Psoas muscle (tissue), 8 donors: Measurements from ENCODE around the gene DZIP1L. TPM values are rescaled to one million over a fixed set of nuclear protein-coding genes. Genes with fewer than 3 reads are reported as not detected.
A peak's percentile ranks its signal among the peaks of the same experiment; 100 is the strongest.

Source experiments
- ATAC-seq, 4 donors: fragments of 200-7000 bp; cut with Tn5 transposase; one replicate each; pipeline ENCODE4 v1.9.1; 2020; ENCODE audit warnings: moderate library complexity in 3 of 4, mild to moderate bottlenecking in 2 of 4
- DNase-seq, 2 donors: peaks; one replicate each; pipeline ENCODE4 v3.0.0-alpha.2; 2020
- H3K27ac ChIP-seq: fragments of 200-600 bp; one replicate; pipeline ENCODE4 v1.8.0; 2022
- H3K27me3 ChIP-seq, 3 donors: fragments of 200-600 bp in 1 of 3; one replicate each; pipeline versions ENCODE4 v1.6.1 to v1.8.0; 2013 to 2022; ENCODE audit warnings: low read length in 2 of 3, mild to moderate bottlenecking in 2 of 3, moderate library complexity in 1 of 3; ENCODE audit not compliant: insufficient read depth in 3 of 3
- H3K36me3 ChIP-seq, 2 donors: fragments of 200-600 bp in 1 of 2; one replicate each; pipeline versions ENCODE4 v1.6.1 to v1.8.0; 2013 to 2022; ENCODE audit warnings: low read depth in 1 of 2, mild to moderate bottlenecking in 1 of 2, moderate library complexity in 1 of 2; ENCODE audit not compliant: insufficient read depth in 1 of 2
- H3K4me1 ChIP-seq: fragments of 200-600 bp; one replicate; pipeline ENCODE4 v1.8.0; 2022
- H3K4me3 ChIP-seq: fragments of 200-600 bp; one replicate; pipeline ENCODE4 v1.8.0; 2022; ENCODE audit warnings: mild to moderate bottlenecking
- H3K9me3 ChIP-seq: fragments of 200-600 bp; one replicate; pipeline ENCODE4 v1.8.0; 2022
- CTCF ChIP-seq: fragments of 200-600 bp; IDR thresholded peaks from one replicate; pipeline ENCODE4 v1.8.0; 2022; ENCODE audit warnings: antibody characterized with exemption
- WGBS, 3 donors: extraction: QIAGEN DNeasy Blood & Tissue Kit; methylation state at CpG; one replicate each; pipeline versions ENCODE4 v1.1.6 to v1.1.7; 2013; 5-methylcytosine and 5-hydroxymethylcytosine counted together
- intact Hi-C, 2 donors: fragments of 100-400 bp; cut with DNase I; formaldehyde crosslinking; loops; one replicate each; pipeline versions ENCODE4 v1.11.0 to v1.14.2; 2022
- polyA plus RNA-seq, 3 donors: library from polyadenylated mRNA; stranded (reverse); fragments of 200-250 nt; gene quantifications; one replicate each; pipeline ENCODE4 v1.2.3, GENCODE V29; 2013
- total RNA-seq, 4 donors: library from RNA; stranded (reverse); fragmentation: NEBNext Ultra II Directional in 2 of 4; extraction: Animal tissue kit (Norgen Biotek cat#: 25700) in 2 of 4; gene quantifications; one replicate each; pipeline versions ENCODE4 v1.2.1 to v1.2.4, GENCODE V29; 2021 to 2023
- donor health status: healthy with polysubstance abuse.
- donor health status: DM: no; HTN: no; CAD: no; lungs with moderate emphysema.
- donor health status: Bipolar disorder and iron deficiency.
- donor health status: healthy.
- donor health status: DM: yes; HTN: yes; CAD: no.
- donor health status: DM: no; HTN: no; CAD: no.
- donor health status: DM: no; HTN: no; CAD: no.
- donor health status: DM: yes; HTN: yes; CAD: no.

The DZIP1L gene
- total and polyA plus RNA-seq, 7 donors: 0.22 to 3.0 (median 1.0) TPM

DNA sequence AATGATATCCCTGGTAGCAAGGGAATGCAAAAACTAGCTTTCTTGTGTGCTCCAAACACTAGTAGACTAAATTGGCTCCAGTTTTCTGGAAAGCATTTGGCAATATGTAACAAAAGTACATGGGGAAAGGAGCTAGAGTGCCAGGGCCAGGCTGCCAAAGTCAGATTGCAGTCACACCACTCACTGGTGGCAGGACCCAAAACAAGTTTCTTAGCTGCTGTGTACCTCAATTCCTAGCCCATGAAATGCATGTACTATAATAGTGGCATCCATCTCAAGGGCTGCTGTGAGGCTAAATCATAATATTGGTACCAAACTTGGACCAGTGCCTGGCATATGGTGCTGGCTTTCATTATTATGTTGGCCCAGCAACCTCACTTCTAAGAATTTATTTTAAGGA lies 56.1 kb downstream of the DZIP1L start:
- DNase-seq: no peak
- Histone ChIP-seq H3K9me3 (no peaks in the 10 kb centered on the region), H3K27ac (no peak overlapping the region), H3K27me3 (no peaks in the 10 kb centered on the region), H3K4me1 (no peaks in the 10 kb centered on the region), H3K4me3 (no peak overlapping the region), H3K36me3 (peaks cover 0 to 6% of the 10 kb centered on the region in 2 donors)
- ATAC-seq: peak in 1 of 4 donors; percentile 54
- intact Hi-C loops: no loop called here
- TF ChIP-seq CTCF: no peak

GRCh38 chr3:138057384-138057783 lies 58.0 kb downstream of the DZIP1L start:
- intact Hi-C loops: no loop called here
- 60 to 77% (median 67%) methylated on average over 3 of the region's 3 CpGs for WGBS, 3 donors
- H3K36me3 ChIP-seq: peaks cover 0 to 3% of the 10 kb centered on the region in 2 donors
- no peaks in the 10 kb centered on the region for H3K9me3 ChIP-seq
- no peaks in the 10 kb centered on the region for H3K4me1 ChIP-seq
- H3K27ac ChIP-seq: no peak overlapping the region
- no peak for TF ChIP-seq CTCF
- H3K27me3 ChIP-seq: no peaks in the 10 kb centered on the region
- DNase-seq (no peak), ATAC-seq (no peak)
- no peak overlapping the region for H3K4me3 ChIP-seq

DNA sequence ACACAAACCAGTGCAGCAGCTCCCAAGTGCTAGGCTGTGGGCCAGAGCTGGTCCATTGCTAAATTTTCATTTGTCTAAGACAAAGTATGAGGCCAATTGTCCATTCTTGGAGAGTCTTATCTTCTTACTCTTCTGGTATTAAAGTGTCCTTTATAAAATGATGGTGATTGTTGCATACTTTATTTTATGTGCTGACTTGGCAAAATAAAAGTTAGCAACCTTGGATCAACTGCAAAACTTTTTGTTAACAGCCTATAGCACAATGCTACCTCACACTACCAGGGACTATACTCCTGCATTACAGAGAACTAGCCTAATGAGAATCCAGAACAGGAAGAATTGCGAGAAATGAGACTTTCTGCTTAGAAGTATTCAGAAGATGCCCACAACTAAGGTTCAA lies 61.4 kb downstream of the DZIP1L start:
- Histone ChIP-seq H3K27ac (no peak overlapping the region), H3K9me3 (no peaks in the 10 kb centered on the region), H3K27me3 (no peaks in the 10 kb centered on the region), H3K4me3 (no peak overlapping the region), H3K4me1 (no peaks in the 10 kb centered on the region), H3K36me3 (no peaks in the 10 kb centered on the region)
- no peak for DNase-seq
- TF ChIP-seq CTCF: no peak
- 94 to 100% (median 100%) methylated on average over 1 of the region's 1 CpG for WGBS, 3 donors
- intact Hi-C loops: no loop called here
- no peak for ATAC-seq

DNA sequence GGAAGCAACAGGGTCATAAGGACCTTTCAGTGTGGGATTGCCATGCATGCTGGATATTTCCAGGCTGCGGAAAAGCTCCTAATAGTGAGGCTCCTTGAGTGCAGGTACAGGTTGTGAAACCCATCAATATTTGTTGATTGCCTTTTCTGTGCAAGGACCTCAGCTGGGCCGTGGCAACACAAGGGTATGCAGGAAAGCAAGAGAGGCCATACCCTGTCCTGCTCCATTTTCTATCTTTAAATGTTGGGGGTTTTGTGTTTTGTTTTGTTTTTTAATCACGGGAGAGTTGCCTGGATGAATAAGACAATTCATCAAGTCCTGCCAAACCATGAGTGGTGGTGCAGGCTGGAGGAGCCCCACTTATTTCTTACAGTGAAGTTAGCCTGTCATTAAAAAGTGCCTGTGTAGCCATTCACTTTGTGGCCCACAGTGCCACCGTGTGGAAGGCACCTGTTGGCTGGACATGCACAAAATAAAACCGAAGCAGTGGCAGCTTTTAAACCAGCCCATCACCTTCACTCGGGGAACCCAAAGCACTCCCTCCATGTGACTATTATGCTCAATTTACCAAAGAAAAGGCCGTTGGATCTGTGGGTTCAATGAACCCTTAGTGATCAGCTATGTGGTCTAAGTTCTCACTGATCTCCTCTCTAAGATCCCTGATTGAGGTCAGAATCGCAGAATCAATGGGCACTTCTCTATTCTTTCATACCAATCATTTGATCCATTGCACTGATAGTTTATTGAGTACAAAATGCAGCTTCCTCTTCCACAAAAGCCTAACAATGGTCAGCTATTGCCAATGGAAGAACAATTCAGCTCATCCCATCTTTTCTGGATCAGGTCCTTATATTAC lies 63.2 kb downstream of the DZIP1L start:
- Histone ChIP-seq H3K9me3 (no peaks in the 10 kb centered on the region), H3K4me3 (no peak overlapping the region), H3K36me3 (no peaks in the 10 kb centered on the region), H3K4me1 (no peaks in the 10 kb centered on the region), H3K27me3 (no peaks in the 10 kb centered on the region), H3K27ac (no peak overlapping the region)
- DNase-seq (no peak), ATAC-seq (peak in 2 of 4 donors; percentile 37 to 46)
- 51 to 56% (median 52%) methylated on average over 8 of the region's 8 CpGs for WGBS, 3 donors
- intact Hi-C loops: no loop called here
- peak; percentile 53 for TF ChIP-seq CTCF
